Vagina (tissue), 2 donors: ENCODE data around the gene FBLN1.

Source experiments
- POLR2A ChIP-seq, 2 donors: fragments of 450-650 bp; IDR thresholded peaks; one replicate each; pipeline ENCODE4 v1.6.1; 2017; ENCODE audit warnings: antibody characterized with exemption in 2 of 2, mild to moderate bottlenecking in 2 of 2, moderate library complexity in 2 of 2
- POLR2AphosphoS5 ChIP-seq, 2 donors: sonication (generic); formaldehyde crosslinking; IDR thresholded peaks; one replicate each; pipeline ENCODE4 v1.9.0; 2017; ENCODE audit warnings: antibody characterized with exemption in 2 of 2, mild to moderate bottlenecking in 2 of 2, low read depth in 1 of 2; ENCODE audit not compliant: insufficient read depth in 1 of 2
- TF ChIP-seq, protein P1 (sequence below), 3 experiments: fragments of 450-650 bp in 2 of 3; fragments of 200-600 bp in 1 of 3; sonication (generic) in 1 of 3; IDR thresholded peaks; one replicate each; pipeline ENCODE4 v1.5.1; 2017 to 2019; ENCODE audit warnings: antibody characterized with exemption in 3 of 3, mild to moderate bottlenecking in 2 of 3, moderate library complexity in 2 of 3

DNA sequence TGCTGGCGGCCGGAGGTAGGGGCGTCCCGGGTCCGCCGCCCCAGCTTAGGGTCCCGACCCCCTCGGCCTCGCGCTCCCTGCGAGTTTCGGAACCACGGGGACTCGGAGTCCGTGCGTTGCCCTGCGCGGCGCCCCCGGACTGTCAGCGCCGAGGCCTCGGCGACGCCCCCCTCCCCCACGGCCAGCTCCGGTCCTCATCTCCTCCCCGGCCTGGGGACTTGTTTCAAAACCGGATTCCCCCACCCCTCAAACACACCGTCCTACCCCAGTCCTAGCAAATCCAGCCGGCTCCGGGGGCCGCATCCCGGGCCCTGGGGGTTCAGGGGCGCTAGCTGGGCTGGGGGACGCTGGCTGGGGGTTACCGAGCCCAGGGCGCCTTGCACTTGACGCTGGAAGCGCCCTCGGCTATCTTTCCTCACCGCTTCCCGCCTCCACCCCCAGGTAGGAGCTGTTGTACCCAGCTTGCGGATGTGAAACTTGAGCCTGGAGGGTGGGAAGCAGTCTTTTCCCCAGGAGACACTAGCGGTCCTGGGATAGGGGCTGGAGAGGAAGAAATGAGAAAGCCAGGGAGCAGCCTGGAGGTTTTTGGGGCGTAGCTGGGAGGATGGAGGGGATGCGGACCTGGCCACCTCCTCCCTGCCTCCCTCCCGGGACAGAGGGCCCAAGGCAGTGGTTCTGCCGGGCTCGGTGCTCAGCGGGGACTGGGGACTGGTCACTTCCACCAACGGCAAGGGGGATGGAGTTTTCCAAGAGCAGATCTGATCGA is 550 bp downstream of the FBLN1 start:
- TF ChIP-seq, protein P1, sequence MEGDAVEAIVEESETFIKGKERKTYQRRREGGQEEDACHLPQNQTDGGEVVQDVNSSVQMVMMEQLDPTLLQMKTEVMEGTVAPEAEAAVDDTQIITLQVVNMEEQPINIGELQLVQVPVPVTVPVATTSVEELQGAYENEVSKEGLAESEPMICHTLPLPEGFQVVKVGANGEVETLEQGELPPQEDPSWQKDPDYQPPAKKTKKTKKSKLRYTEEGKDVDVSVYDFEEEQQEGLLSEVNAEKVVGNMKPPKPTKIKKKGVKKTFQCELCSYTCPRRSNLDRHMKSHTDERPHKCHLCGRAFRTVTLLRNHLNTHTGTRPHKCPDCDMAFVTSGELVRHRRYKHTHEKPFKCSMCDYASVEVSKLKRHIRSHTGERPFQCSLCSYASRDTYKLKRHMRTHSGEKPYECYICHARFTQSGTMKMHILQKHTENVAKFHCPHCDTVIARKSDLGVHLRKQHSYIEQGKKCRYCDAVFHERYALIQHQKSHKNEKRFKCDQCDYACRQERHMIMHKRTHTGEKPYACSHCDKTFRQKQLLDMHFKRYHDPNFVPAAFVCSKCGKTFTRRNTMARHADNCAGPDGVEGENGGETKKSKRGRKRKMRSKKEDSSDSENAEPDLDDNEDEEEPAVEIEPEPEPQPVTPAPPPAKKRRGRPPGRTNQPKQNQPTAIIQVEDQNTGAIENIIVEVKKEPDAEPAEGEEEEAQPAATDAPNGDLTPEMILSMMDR (IDR thresholded peaks at IDR 0.05): no peak
- peak in 1 of 2 donors; percentile 16 for TF ChIP-seq POLR2AphosphoS5 (IDR thresholded peaks at IDR 0.05; ENCODE audit: insufficient read depth in 1 of 2, low read depth in 1 of 2)
- no peak for TF ChIP-seq POLR2A (IDR thresholded peaks at IDR 0.05)
